ENCODE data around the gene LGR5. TPM values are rescaled to one million over a fixed set of nuclear protein-coding genes. Genes with fewer than 3 reads are reported as not detected.

The LGR5 gene
- total and polyA plus RNA-seq, 2 of the 8 experiments (the other 6 are each of a cell fraction or from before 2014, with no cell fraction given), result 0.08 to 0.19 TPM

DNA sequence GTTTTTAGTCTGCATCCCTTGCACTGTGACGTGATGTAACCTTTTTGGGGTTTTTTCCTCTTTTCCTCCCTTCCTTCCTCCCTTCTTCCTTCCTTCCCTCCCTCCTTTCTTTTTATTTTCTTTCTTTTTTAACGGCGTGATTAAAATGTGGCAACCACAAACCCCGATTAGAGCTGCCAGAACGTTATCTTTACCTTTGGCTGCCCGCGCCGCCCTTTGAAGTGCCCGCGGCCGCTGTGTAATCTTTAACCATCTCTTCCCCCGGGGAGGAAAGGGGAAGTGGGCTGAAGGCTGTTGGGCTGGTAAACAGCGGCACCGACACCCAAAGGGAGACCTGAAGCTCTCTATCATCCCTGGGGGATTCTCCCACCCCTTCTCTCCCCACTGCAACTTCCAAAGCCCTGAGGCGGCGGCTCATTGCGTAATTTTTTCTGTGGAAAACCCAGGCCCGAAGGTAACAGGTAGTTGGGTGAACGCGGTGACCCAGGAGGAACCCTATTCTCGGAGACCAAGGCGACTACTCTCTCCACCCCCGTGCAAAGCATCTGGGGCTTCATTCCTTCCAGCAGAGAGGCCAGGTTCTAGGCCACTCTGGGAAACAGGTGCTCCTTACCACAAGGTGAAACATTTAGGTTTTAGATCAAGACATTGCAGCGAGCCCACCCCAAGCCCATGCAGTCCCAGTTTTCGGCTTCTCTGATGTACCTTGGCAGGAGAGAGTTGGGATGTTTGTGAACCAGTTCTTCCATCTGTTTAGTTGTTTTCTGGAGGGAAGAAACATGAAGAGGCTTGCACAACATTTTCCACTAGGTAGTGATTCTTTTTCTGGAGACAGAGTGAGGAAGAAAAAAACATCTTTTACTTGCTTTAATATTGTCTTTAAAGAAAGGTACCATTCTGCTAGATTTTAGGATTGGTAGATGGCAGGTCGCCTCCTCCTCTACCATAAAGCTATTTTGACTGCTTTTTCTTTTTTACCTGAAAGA, 1.5 kb downstream of the LGR5 start:
- H4K91ac ChIP-seq (replicated peaks; ENCODE audit: insufficient read length, low read length), result no peak overlapping the region
- no peak overlapping the region for H3K27ac ChIP-seq (ENCODE audit: low read depth, low read length)
- no peak for DNase-seq (ENCODE audit: low read depth in 1 of 2, low spot score in 2 of 2)
- H3K4ac ChIP-seq (replicated peaks; ENCODE audit: insufficient read length, low read depth, low read length), result no peak overlapping the region
- WGBS, 2 experiments (ENCODE audit: extremely low coverage in 1 of 2, insufficient coverage in 1 of 2, insufficient read length in 1 of 2, insufficient replicate concordance in 2 of 2, low coverage in 1 of 2, low lambda C conversion rate in 2 of 2, missing lambda C conversion rate in 1 of 2), result 20% methylated on average over 26 of the region's 26 CpGs; no CpG with 5 or more reads in 1 of the 2 experiments
- ChIA-PET POLR2A (ENCODE audit: partially characterized antibody) (interaction anchor here (0.7 to 1.2 kb wide), 3 partner anchors 93 to 223 kb away, joined by 3 read pairs; partner anchors contain the start of genes THAP2 and ZFC3H1), CTCF (ENCODE audit: partially characterized antibody) (interaction anchor here (0.9 to 2.2 kb wide), 6 partner anchors 10 to 73 kb away, joined by 3 to 9 read pairs (median 4); no protein-coding TSS in a partner anchor)
- H3K23ac ChIP-seq (ENCODE audit: insufficient read length), result no peak overlapping the region
- no peak overlapping the region for H2BK120ac ChIP-seq (replicated peaks; ENCODE audit: low read depth, low read length)
- no peak overlapping the region for H2BK5ac ChIP-seq (ENCODE audit: low read depth, low read length)
- H2BK20ac ChIP-seq (ENCODE audit: low read length), result no peak overlapping the region
- H2AK5ac ChIP-seq (ENCODE audit: low read depth, low read length), result no peak overlapping the region
- H3K27me3 ChIP-seq (replicated peaks in 1 of 4; ENCODE audit: control insufficient read depth in 3 of 4, extremely low read depth in 1 of 4, insufficient read depth in 3 of 4, low read length in 3 of 4), result peaks cover 29 to 59% (median 48%) of the 10 kb centered on the region in 4 experiments
- no peak overlapping the region for H3K56ac ChIP-seq (replicated peaks; ENCODE audit: insufficient read length, low read depth, low read length)
- no peak overlapping the region for H3K18ac ChIP-seq (ENCODE audit: extremely low read depth, low read length)
- H2AFZ ChIP-seq (ENCODE audit: low read length), result no peak overlapping the region; the same call in 1 of the 2 replicates
- no peaks in the 10 kb centered on the region for H3K36me3 ChIP-seq (ENCODE audit: control insufficient read depth in 2 of 4, insufficient read depth in 4 of 4, low read length in 3 of 4)
- peaks cover 0 to 11% (median 4%) of the 10 kb centered on the region in 4 experiments; a peak in 6 of 7 replicates for H3K4me1 ChIP-seq (replicated peaks in 1 of 4; ENCODE audit: control insufficient read depth in 3 of 4, insufficient read depth in 4 of 4, low read length in 3 of 4)
- H2BK15ac ChIP-seq (ENCODE audit: low read length), result no peak overlapping the region
- no peak overlapping the region for H4K8ac ChIP-seq (ENCODE audit: extremely low read depth, insufficient read depth, low read length)
- H2BK12ac ChIP-seq (ENCODE audit: low read depth, low read length), result no peak overlapping the region
- no peaks in the 10 kb centered on the region for H3K79me1 ChIP-seq (ENCODE audit: low read depth, low read length)
- H3K9ac ChIP-seq (replicated peaks in 1 of 4; ENCODE audit: extremely low read depth in 1 of 4, low read depth in 3 of 4, low read length in 3 of 4), result no peak overlapping the region
- H3K9me3 ChIP-seq (ENCODE audit: insufficient read depth in 2 of 2, low read depth in 1 of 2, low read length in 1 of 2), result peaks cover 2 to 9% of the 10 kb centered on the region in 2 experiments; a peak in 2 of 4 replicates
- peaks cover 15% of the 10 kb centered on the region for H3K23me2 ChIP-seq (ENCODE audit: low read depth, low read length)
- no peak overlapping the region for H4K5ac ChIP-seq (ENCODE audit: insufficient read length, low read depth, low read length)
- H3K4me2 ChIP-seq (ENCODE audit: insufficient read depth in 1 of 2, low read depth in 2 of 2, low read length in 2 of 2), result peak overlapping the region; percentile 87 to 95
- FAIRE-seq, result no peak
- H3K79me2 ChIP-seq (ENCODE audit: control insufficient read depth in 1 of 2, insufficient read depth in 2 of 2, low read length in 2 of 2), result no peaks in the 10 kb centered on the region
- peaks cover 0 to 2% of the 10 kb centered on the region in 2 experiments for H4K20me1 ChIP-seq (replicated peaks in 1 of 2; ENCODE audit: control insufficient read depth in 1 of 2, insufficient read depth in 2 of 2, low read length in 2 of 2)
- peak overlapping the region; percentile 30 to 68 (median 60); a peak in 5 of 8 replicates for H3K4me3 ChIP-seq (ENCODE audit: extremely low read depth in 1 of 4, insufficient read depth in 2 of 4, low read depth in 3 of 4, low read length in 4 of 4)
- no peak overlapping the region for H3K14ac ChIP-seq (ENCODE audit: insufficient read length)
- TF ChIP-seq TCF12 (IDR thresholded peaks at IDR 0.05; ENCODE audit: low read depth, low read length), result no peak
- no peak for TF ChIP-seq PHF8 (conservative IDR thresholded peaks at IDR 0.05; ENCODE audit: low read depth, low read length)
- TF ChIP-seq CEBPB (IDR thresholded peaks at IDR 0.05; ENCODE audit: low read depth, low read length), result peak; percentile 85
- TF ChIP-seq GABPA (IDR thresholded peaks at IDR 0.05; ENCODE audit: borderline replicate concordance, insufficient read depth, low read length), result no peak
- TF ChIP-seq EZH2 (IDR thresholded peaks at IDR 0.05; ENCODE audit: low read depth, low read length, severe bottlenecking), result peak; percentile 10
- no peak for TF ChIP-seq EGR1 (IDR thresholded peaks at IDR 0.05; ENCODE audit: borderline replicate concordance, low read depth, low read length)
- no peak for TF ChIP-seq CBX5 (IDR thresholded peaks at IDR 0.05; ENCODE audit: low read depth, low read length)
